IPS-18c (cell line): ENCODE measurements around the gene EIF4E1B.

ENCODE experiments used
- H3K4me3 ChIP-seq: 2 replicates; pipeline ENCODE4 v1.7.0; 2013; ENCODE audit warnings: low read depth, mild to moderate bottlenecking, low read length, moderate library complexity; ENCODE audit not compliant: insufficient read depth
- H3K9me3 ChIP-seq: one replicate; pipeline ENCODE4 v1.6.1; 2013; ENCODE audit warnings: mild to moderate bottlenecking, low read length, moderate library complexity; ENCODE audit not compliant: control insufficient read depth, insufficient read depth

EIF4E1B gene

GRCh38 chr5:176619569-176620332, 10.7 kb upstream of the EIF4E1B start:
- Histone ChIP-seq H3K4me3 (no peak overlapping the region; the same call in 1 of the 2 replicates), H3K9me3 (peaks cover 4% of the 10 kb centered on the region)

GRCh38 chr5:176620333-176620981, 10.0 kb upstream of the EIF4E1B start:
- Histone ChIP-seq H3K9me3 (peaks cover 4% of the 10 kb centered on the region), H3K4me3 (no peak overlapping the region; the same call in 1 of the 2 replicates)

- Histone ChIP-seq H3K9me3 (peaks cover 4% of the 10 kb centered on the region), H3K4me3 (no peak overlapping the region)
Observed at GRCh38 chr5:176621661-176622079, 8.8 kb upstream of the EIF4E1B start.

GRCh38 chr5:176624142-176624541, 6.3 kb upstream of the EIF4E1B start:
- peaks cover 1% of the 10 kb centered on the region for H3K9me3 ChIP-seq
- H3K4me3 ChIP-seq, result no peak overlapping the region

- Histone ChIP-seq H3K4me3 (no peak overlapping the region), H3K9me3 (no peaks in the 10 kb centered on the region)
Observed at GRCh38 chr5:176624938-176625337, 5.5 kb upstream of the EIF4E1B start.

GRCh38 chr5:176625512-176625911, 5.0 kb upstream of the EIF4E1B start:
- Histone ChIP-seq H3K4me3 (no peak overlapping the region), H3K9me3 (no peaks in the 10 kb centered on the region)

GRCh38 chr5:176625966-176626875, 4.3 kb upstream of the EIF4E1B start:
- Histone ChIP-seq H3K9me3 (no peaks in the 10 kb centered on the region), H3K4me3 (no peak overlapping the region)

GRCh38 chr5:176626876-176627236, 3.6 kb upstream of the EIF4E1B start:
- no peaks in the 10 kb centered on the region for H3K9me3 ChIP-seq
- no peak overlapping the region for H3K4me3 ChIP-seq

GRCh38 chr5:176627582-176627981, 2.9 kb upstream of the EIF4E1B start:
- Histone ChIP-seq H3K4me3 (no peak overlapping the region), H3K9me3 (no peaks in the 10 kb centered on the region)

GRCh38 chr5:176628406-176629228, 1.9 kb upstream of the EIF4E1B start:
- Histone ChIP-seq H3K4me3 (no peak overlapping the region; the same call in 1 of the 2 replicates), H3K9me3 (no peaks in the 10 kb centered on the region)

GRCh38 chr5:176629317-176629852, 1.1 kb upstream of the EIF4E1B start:
- no peaks in the 10 kb centered on the region for H3K9me3 ChIP-seq
- peak overlapping the region; percentile 75 for H3K4me3 ChIP-seq

- no peaks in the 10 kb centered on the region for H3K9me3 ChIP-seq
- peak overlapping the region; percentile 75; the same call in 1 of the 2 replicates for H3K4me3 ChIP-seq
Observed at GRCh38 chr5:176630681-176631222, 277 bp downstream of the EIF4E1B start.

- no peak overlapping the region for H3K4me3 ChIP-seq
Observed at GRCh38 chr5:176631383-176632200, 1.1 kb downstream of the EIF4E1B start.

GRCh38 chr5:176632745-176633144, 2.3 kb downstream of the EIF4E1B start:
- H3K4me3 ChIP-seq, result no peak overlapping the region
- H3K9me3 ChIP-seq, result no peaks in the 10 kb centered on the region

More at GRCh38 chr5:176631383-176632200, 1.1 kb downstream of the EIF4E1B start:
- H3K9me3 ChIP-seq, result no peaks in the 10 kb centered on the region

GRCh38 chr5:176633598-176633997, 3.1 kb downstream of the EIF4E1B start:
- Histone ChIP-seq H3K9me3 (no peaks in the 10 kb centered on the region), H3K4me3 (no peak overlapping the region)

GRCh38 chr5:176636426-176636825, 6.0 kb downstream of the EIF4E1B start:
- H3K9me3 ChIP-seq, result no peaks in the 10 kb centered on the region
- H3K4me3 ChIP-seq, result no peak overlapping the region
